PFSK-1 (cell line): ENCODE measurements around the gene BTRC.

ENCODE experiments used
- FOXP2 ChIP-seq: optimal IDR thresholded peaks from 2 replicates; pipeline ENCODE3; 2011; ENCODE audit warnings: borderline replicate concordance, control low read depth, inconsistent platforms; ENCODE audit not compliant: insufficient read depth; ENCODE audit errors: extremely low read length, extremely low read depth
- POLR2AphosphoS5 ChIP-seq: IDR thresholded peaks from 2 replicates; pipeline ENCODE4 v1.6.1; 2012; ENCODE audit warnings: low read depth, mild to moderate bottlenecking, control low read depth, low read length, moderate library complexity
- REST ChIP-seq, 2 experiments: IDR thresholded peaks; 2 replicates each; pipeline versions ENCODE4 v1.6.1 to v1.8.0; 2011 to 2012; ENCODE audit warnings: low read depth in 2 of 2, low read length in 2 of 2, control low read depth in 1 of 2, inconsistent platforms in 1 of 2, mild to moderate bottlenecking in 1 of 2, moderate library complexity in 1 of 2; ENCODE audit not compliant: insufficient read depth in 1 of 2
- SIN3A ChIP-seq: IDR thresholded peaks from 2 replicates; pipeline ENCODE4 v1.6.1; 2012; ENCODE audit warnings: mild to moderate bottlenecking, low read length, moderate library complexity, borderline replicate concordance; ENCODE audit not compliant: insufficient read depth
- TAF1 ChIP-seq: IDR thresholded peaks from 2 replicates; pipeline ENCODE4 v1.6.1; 2012; ENCODE audit warnings: low read length, control low read depth, borderline replicate concordance; ENCODE audit not compliant: insufficient read depth

BTRC gene

GRCh38 chr10:101552442-101552841 lies 198.5 kb downstream of the BTRC start:
- TF ChIP-seq FOXP2 (no peak), POLR2AphosphoS5 (no peak), REST (IDR thresholded peaks at IDR 0.05; ENCODE audit: insufficient read depth in 1 of 2, low read depth in 2 of 2, low read length in 2 of 2) (no peak), TAF1 (no peak), SIN3A (no peak)

- no peak for TF ChIP-seq TAF1
- no peak for TF ChIP-seq FOXP2
- TF ChIP-seq SIN3A, result no peak
- TF ChIP-seq POLR2AphosphoS5, result no peak
- TF ChIP-seq REST (IDR thresholded peaks at IDR 0.05; ENCODE audit: insufficient read depth in 1 of 2, low read depth in 2 of 2, low read length in 2 of 2), result no peak
Measured at GRCh38 chr10:101557541-101557940, 203.6 kb downstream of the BTRC start.

GRCh38 chr10:101558204-101558603 lies 204.2 kb downstream of the BTRC start:
- TF ChIP-seq POLR2AphosphoS5 (no peak), FOXP2 (no peak), SIN3A (no peak), REST (IDR thresholded peaks at IDR 0.05; ENCODE audit: insufficient read depth in 1 of 2, low read depth in 2 of 2, low read length in 2 of 2) (no peak), TAF1 (no peak)

GRCh38 chr10:101558671-101559595 lies 205.0 kb downstream of the BTRC start:
- TF ChIP-seq REST (IDR thresholded peaks at IDR 0.05; ENCODE audit: insufficient read depth in 1 of 2, low read depth in 2 of 2, low read length in 2 of 2) (no peak), TAF1 (no peak), FOXP2 (no peak), SIN3A (no peak), POLR2AphosphoS5 (no peak)
